Breast epithelium (tissue), 3 donors: ENCODE results near the gene OR51A4.

Experiments used
- CTCF ChIP-seq, 3 donors: fragments of 450-650 bp; IDR thresholded peaks; one replicate each; pipeline ENCODE4 v1.5.1; 2016 to 2017; ENCODE audit warnings: antibody characterized with exemption in 3 of 3, mild to moderate bottlenecking in 3 of 3, moderate library complexity in 3 of 3
- POLR2A ChIP-seq: fragments of 450-650 bp; IDR thresholded peaks from one replicate; pipeline ENCODE4 v1.6.1; 2016; ENCODE audit warnings: antibody characterized with exemption, mild to moderate bottlenecking, moderate library complexity
- POLR2AphosphoS5 ChIP-seq, 3 donors: sonication (generic); formaldehyde crosslinking; IDR thresholded peaks; one replicate each; pipeline ENCODE4 v1.6.1; 2017; ENCODE audit warnings: antibody characterized with exemption in 3 of 3

- TF ChIP-seq CTCF (IDR thresholded peaks at IDR 0.05) (no peak), POLR2A (no peak), POLR2AphosphoS5 (IDR thresholded peaks at IDR 0.05) (no peak)
These were observed 30.8 kb downstream of the OR51A4 start for GRCh38 chr11:4916581-4916980.
